HL-60 (cell line): Measurements from ENCODE around the gene PAPPA.

ENCODE experiments used
- DNase-seq, 2 experiments: peaks; one replicate each; pipeline ENCODE4 v3.0.0-alpha.2; 2010 to 2020; ENCODE audit warnings: low read depth in 1 of 2, low spot score in 1 of 2
- H3K27ac ChIP-seq: fragments of 250-450 bp; sonication (Bioruptor Pico); replicated peaks from 2 replicates; pipeline ENCODE4 v1.5.1; 2020; ENCODE audit warnings: mild to moderate bottlenecking, moderate library complexity
- H3K27me3 ChIP-seq: fragments of 250-450 bp; sonication (Bioruptor Pico); 2 replicates; pipeline ENCODE4 v1.5.1; 2021; ENCODE audit warnings: mild to moderate bottlenecking, moderate library complexity; ENCODE audit not compliant: insufficient read depth, poor library complexity, severe bottlenecking
- H3K4me3 ChIP-seq: replicated peaks from 2 replicates; pipeline ENCODE4 v1.5.1; 2011; ENCODE audit warnings: mild to moderate bottlenecking, control low read depth, low read length; ENCODE audit not compliant: insufficient read depth
- CTCF ChIP-seq: IDR thresholded peaks from one replicate; pipeline ENCODE4 v1.5.1; 2011; ENCODE audit warnings: low read length, control low read depth, inconsistent platforms; ENCODE audit not compliant: insufficient read depth
- GABPA ChIP-seq: IDR thresholded peaks from 2 replicates; pipeline ENCODE4 v1.6.1; 2012; ENCODE audit warnings: low read depth
- POLR2AphosphoS5 ChIP-seq: IDR thresholded peaks from 2 replicates; pipeline ENCODE4 v1.6.1; 2012; ENCODE audit warnings: low read depth
- REST ChIP-seq: IDR thresholded peaks from 2 replicates; pipeline ENCODE4 v1.6.1; 2012; ENCODE audit warnings: low read depth; ENCODE audit not compliant: insufficient replicate concordance
- SPI1 ChIP-seq: IDR thresholded peaks from 2 replicates; pipeline ENCODE4 v1.6.1; 2012; ENCODE audit warnings: low read depth, mild to moderate bottlenecking, borderline replicate concordance

Gene PAPPA

GRCh38 chr9:116156621-116157314 lies 3.2 kb downstream of the PAPPA start:
- no peak overlapping the region for H3K4me3 ChIP-seq
- H3K27ac ChIP-seq: no peak overlapping the region
- H3K27me3 ChIP-seq: peaks cover 30% of the 10 kb centered on the region
- TF ChIP-seq POLR2AphosphoS5 (no peak), CTCF (no peak), GABPA (no peak), REST (no peak), SPI1 (no peak)
- DNase-seq: no peak

GRCh38 chr9:116157436-116158138 lies 4.0 kb downstream of the PAPPA start:
- Histone ChIP-seq H3K27ac (no peak overlapping the region), H3K27me3 (peaks cover 26% of the 10 kb centered on the region), H3K4me3 (no peak overlapping the region)
- no peak for DNase-seq
- no peak for TF ChIP-seq SPI1
- TF ChIP-seq POLR2AphosphoS5: no peak
- TF ChIP-seq REST: no peak
- TF ChIP-seq GABPA: no peak

- Histone ChIP-seq H3K27me3 (peaks cover 11% of the 10 kb centered on the region), H3K4me3 (no peak overlapping the region), H3K27ac (no peak overlapping the region)
- TF ChIP-seq POLR2AphosphoS5 (no peak), CTCF (no peak), SPI1 (no peak), GABPA (no peak), REST (no peak)
- DNase-seq: no peak
These were observed 7.3 kb downstream of the PAPPA start for GRCh38 chr9:116160676-116161571.
